ENCODE results near the gene CACNA1C. TPM values are rescaled to one million over a fixed set of nuclear protein-coding genes. Genes with fewer than 3 reads are reported as not detected.

Gene CACNA1C
- total RNA-seq, 2 experiments from 2014 or later = 0.69 to 1.4 TPM

GRCh38 chr12:2393996-2394395, 341.2 kb downstream of the CACNA1C start:
- POLR2A ChIA-PET = interaction anchor here (0.7 kb wide), 1 partner anchor 12 kb away, joined by 3 read pairs; no protein-coding TSS in a partner anchor
- H3K36me3 ChIP-seq (ENCODE audit: insufficient read depth, low read length) = no peaks in the 10 kb centered on the region
- no peak overlapping the region for H2AFZ ChIP-seq (ENCODE audit: low read length)
- no peaks in the 10 kb centered on the region for H4K20me1 ChIP-seq (ENCODE audit: insufficient read depth, low read length)
- CTCF ChIA-PET (ENCODE audit: unreplicated experiment) = no interaction called here
- H3K9me3 ChIP-seq (ENCODE audit: low read length) = no peaks in the 10 kb centered on the region
- no peaks in the 10 kb centered on the region for H3K9me2 ChIP-seq (ENCODE audit: insufficient read depth, low read length)
- BruUV-seq (replicated peaks) = no TSS peak
- H3K27ac ChIP-seq (ENCODE audit: low read depth, low read length, poor library complexity, severe bottlenecking) = no peak overlapping the region
- no peaks in the 10 kb centered on the region for H3K4me1 ChIP-seq (ENCODE audit: insufficient read depth, low read length, poor library complexity, severe bottlenecking)
- no peaks in the 10 kb centered on the region for H3K79me2 ChIP-seq (ENCODE audit: insufficient read depth, low read depth, low read length)
- H3K4me2 ChIP-seq (ENCODE audit: low read length) = no peak overlapping the region
- intact Hi-C loops (cut with micrococcal nuclease; ENCODE audit: unreplicated experiment) = loop anchor here (2.0 kb wide), 1 partner anchor 337 kb away; no protein-coding TSS in a partner anchor
- no peak overlapping the region for H3K4me3 ChIP-seq (ENCODE audit: low read depth, low read length, poor library complexity, severe bottlenecking)
- DNase-seq (ENCODE audit: low spot score) = no peak
- TF ChIP-seq EZH2phosphoT487 (IDR thresholded peaks at IDR 0.05; ENCODE audit: borderline replicate concordance, low read depth, low read length) (no peak), CTCF (conservative IDR thresholded peaks at IDR 0.05; ENCODE audit: low read length) (no peak)

DNA sequence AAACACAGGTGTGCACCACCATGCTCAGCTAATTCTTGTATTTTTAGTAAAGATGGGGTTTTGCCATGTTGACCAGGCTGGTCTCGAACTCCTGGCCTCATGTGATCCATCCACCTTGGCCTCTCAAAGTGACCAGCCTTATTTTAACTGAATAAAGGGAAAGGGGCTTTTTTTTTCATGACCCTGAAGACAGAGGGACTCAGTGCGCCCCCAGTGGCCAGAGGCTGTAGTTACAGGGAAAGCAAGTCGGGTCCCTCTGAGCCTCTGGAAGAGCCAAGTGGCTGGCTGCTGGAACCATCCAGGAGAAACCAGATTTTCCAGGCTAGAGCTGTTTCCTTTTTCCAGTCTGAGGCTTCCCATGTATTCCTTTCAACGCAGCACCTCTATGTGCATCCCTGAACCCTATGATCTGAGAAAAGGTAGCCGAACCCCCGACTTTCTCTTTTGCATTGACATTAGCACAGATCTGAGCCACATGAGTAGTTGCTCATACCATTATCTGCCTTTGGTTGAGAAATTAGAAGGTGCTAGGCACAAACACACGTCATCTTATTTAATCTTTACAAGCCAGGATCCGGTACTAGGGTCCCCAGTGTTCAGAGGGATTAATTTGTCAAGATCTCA, 342.7 kb downstream of the CACNA1C start:
- H2AFZ ChIP-seq (ENCODE audit: low read length) = no peak overlapping the region
- H3K9me3 ChIP-seq (ENCODE audit: low read length) = no peaks in the 10 kb centered on the region
- DNase-seq (ENCODE audit: low spot score) = peak; percentile 56
- TF ChIP-seq EZH2phosphoT487 (IDR thresholded peaks at IDR 0.05; ENCODE audit: borderline replicate concordance, low read depth, low read length) (no peak), CTCF (conservative IDR thresholded peaks at IDR 0.05; ENCODE audit: low read length) (peak; percentile 94)
- ChIA-PET POLR2A (interaction anchor here (0.7 to 1.1 kb wide), 2 partner anchors 153 to 430 kb away, joined by 5 to 6 read pairs; no protein-coding TSS in a partner anchor), CTCF (ENCODE audit: unreplicated experiment) (interaction anchor here (0.9 to 1.0 kb wide), 2 partner anchors 13 to 395 kb away, joined by 3 read pairs; no protein-coding TSS in a partner anchor)
- intact Hi-C loops (cut with micrococcal nuclease; ENCODE audit: unreplicated experiment) = loop anchor here (2.0 kb wide), 1 partner anchor 339 kb away; no protein-coding TSS in a partner anchor
- H4K20me1 ChIP-seq (ENCODE audit: insufficient read depth, low read length) = no peaks in the 10 kb centered on the region
- H3K4me2 ChIP-seq (ENCODE audit: low read length) = no peak overlapping the region
- H3K4me1 ChIP-seq (ENCODE audit: insufficient read depth, low read length, poor library complexity, severe bottlenecking) = no peaks in the 10 kb centered on the region
- H3K4me3 ChIP-seq (ENCODE audit: low read depth, low read length, poor library complexity, severe bottlenecking) = no peak overlapping the region
- no peaks in the 10 kb centered on the region for H3K9me2 ChIP-seq (ENCODE audit: insufficient read depth, low read length)
- no peak overlapping the region for H3K27ac ChIP-seq (ENCODE audit: low read depth, low read length, poor library complexity, severe bottlenecking)
- BruUV-seq (replicated peaks) = no TSS peak
- no peaks in the 10 kb centered on the region for H3K79me2 ChIP-seq (ENCODE audit: insufficient read depth, low read depth, low read length)
- H3K36me3 ChIP-seq (ENCODE audit: insufficient read depth, low read length) = no peaks in the 10 kb centered on the region

- no peaks in the 10 kb centered on the region for H3K79me2 ChIP-seq (ENCODE audit: insufficient read depth, low read depth, low read length)
- BruUV-seq (replicated peaks) = no TSS peak
- POLR2A ChIA-PET = no interaction called here
- no peaks in the 10 kb centered on the region for H3K9me2 ChIP-seq (ENCODE audit: insufficient read depth, low read length)
- H3K4me1 ChIP-seq (ENCODE audit: insufficient read depth, low read length, poor library complexity, severe bottlenecking) = no peaks in the 10 kb centered on the region
- no peaks in the 10 kb centered on the region for H3K9me3 ChIP-seq (ENCODE audit: low read length)
- no peaks in the 10 kb centered on the region for H3K36me3 ChIP-seq (ENCODE audit: insufficient read depth, low read length)
- intact Hi-C loops (cut with micrococcal nuclease; ENCODE audit: unreplicated experiment) = no loop called here
- H4K20me1 ChIP-seq (ENCODE audit: insufficient read depth, low read length) = no peaks in the 10 kb centered on the region
- no peak overlapping the region for H3K4me3 ChIP-seq (ENCODE audit: low read depth, low read length, poor library complexity, severe bottlenecking)
- TF ChIP-seq EZH2phosphoT487 (IDR thresholded peaks at IDR 0.05; ENCODE audit: borderline replicate concordance, low read depth, low read length) (no peak), CTCF (conservative IDR thresholded peaks at IDR 0.05; ENCODE audit: low read length) (no peak)
- no peak overlapping the region for H2AFZ ChIP-seq (ENCODE audit: low read length)
- no peak for DNase-seq (ENCODE audit: low spot score)
- H3K27ac ChIP-seq (ENCODE audit: low read depth, low read length, poor library complexity, severe bottlenecking) = no peak overlapping the region
- H3K4me2 ChIP-seq (ENCODE audit: low read length) = no peak overlapping the region
- CTCF ChIA-PET (ENCODE audit: unreplicated experiment) = no interaction called here
Observed at GRCh38 chr12:2396448-2396871, 343.7 kb downstream of the CACNA1C start.
